CD4-positive, alpha-beta T cell treated with Interleukin-21 for 1 hour (primary cell): ENCODE data around the gene S100A16.

Source experiments
- DNase-seq: peaks from one replicate; pipeline ENCODE4 v3.0.0-alpha.2; 2020

Gene S100A16

GRCh38 chr1:153560241-153560640 lies 52.7 kb downstream of the S100A16 start:
- no peak for DNase-seq

GRCh38 chr1:153557877-153558276 lies 55.1 kb downstream of the S100A16 start:
- no peak for DNase-seq
